HG03354 (cell line): ENCODE results near the gene TSKU.
"Not testable (repeated sequence)": the region's sequence is repeated elsewhere in the genome, so short reads cannot be mapped to it uniquely, and the experiment has no call there.

ENCODE experiments used
- ATAC-seq: cut with Tn5 transposase; IDR thresholded peaks from one replicate; pipeline ENCODE4 v1.9.1; 2021; ENCODE audit warnings: mild to moderate bottlenecking; ENCODE audit not compliant: unreplicated experiment, poor library complexity, severe bottlenecking

The TSKU gene, protein sequence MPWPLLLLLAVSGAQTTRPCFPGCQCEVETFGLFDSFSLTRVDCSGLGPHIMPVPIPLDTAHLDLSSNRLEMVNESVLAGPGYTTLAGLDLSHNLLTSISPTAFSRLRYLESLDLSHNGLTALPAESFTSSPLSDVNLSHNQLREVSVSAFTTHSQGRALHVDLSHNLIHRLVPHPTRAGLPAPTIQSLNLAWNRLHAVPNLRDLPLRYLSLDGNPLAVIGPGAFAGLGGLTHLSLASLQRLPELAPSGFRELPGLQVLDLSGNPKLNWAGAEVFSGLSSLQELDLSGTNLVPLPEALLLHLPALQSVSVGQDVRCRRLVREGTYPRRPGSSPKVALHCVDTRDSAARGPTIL

DNA sequence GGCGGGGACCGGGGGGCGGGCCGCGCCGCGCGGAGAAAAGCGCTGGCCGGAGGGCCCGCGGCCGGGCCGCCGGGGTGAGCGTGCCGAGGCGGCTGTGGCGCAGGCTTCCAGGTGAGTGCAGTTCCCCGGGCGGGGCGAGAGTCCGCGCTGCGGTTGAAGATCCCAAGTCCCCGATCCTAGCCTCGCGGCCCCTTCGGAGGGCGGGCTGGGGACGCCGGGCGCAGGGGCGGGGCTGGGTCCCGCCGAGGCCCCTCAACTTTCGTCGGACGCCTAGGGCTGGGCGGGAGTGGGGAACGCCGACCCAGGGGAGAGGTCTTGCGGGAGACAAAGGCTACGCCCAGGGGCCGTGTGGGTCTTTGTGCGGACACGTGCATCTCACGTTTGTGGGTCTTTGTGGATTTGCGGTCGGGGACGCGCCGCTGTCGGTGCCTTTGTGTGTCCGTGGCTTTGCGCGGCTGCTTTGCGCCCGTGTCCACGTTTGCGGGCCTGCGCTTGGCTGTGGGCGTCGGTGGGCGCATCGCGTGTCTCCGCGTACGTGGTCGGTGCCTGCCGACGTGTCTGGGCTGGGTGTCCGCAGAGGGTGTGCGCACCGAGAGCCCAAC lies at the start of gene TSKU:
TSS of gene TSKU (plus strand) at position 63 of the 602 bp plus-strand sequence. CDS start 12,261 bp downstream, outside the sequence.
- no peak for ATAC-seq

- ATAC-seq: not testable (repeated sequence)
These were observed 49.2 kb upstream of the TSKU start for GRCh38 chr11:76733906-76734305.

- no peak for ATAC-seq
These were observed 48.4 kb upstream of the TSKU start for GRCh38 chr11:76734456-76735420.

DNA sequence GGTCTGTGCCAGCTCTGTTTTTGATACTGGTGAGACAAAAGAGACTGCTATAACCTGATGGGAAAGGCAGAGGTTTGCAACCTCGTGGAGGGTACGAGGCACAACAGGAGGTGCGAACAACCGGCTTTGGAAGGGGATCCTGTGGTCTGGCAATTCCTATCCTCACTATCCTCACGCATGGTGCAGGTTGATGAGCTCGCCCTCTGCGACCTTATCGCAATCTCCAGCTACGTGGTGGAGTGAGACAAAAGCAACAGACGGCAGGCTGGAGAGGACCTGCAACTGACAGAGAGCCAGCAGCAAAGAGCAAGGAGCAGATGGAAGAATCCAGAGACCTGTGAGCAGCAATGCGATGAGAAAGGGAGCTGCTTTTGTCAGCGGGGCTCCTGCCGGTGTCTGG lies 47.3 kb upstream of the TSKU start:
- no peak for ATAC-seq

DNA sequence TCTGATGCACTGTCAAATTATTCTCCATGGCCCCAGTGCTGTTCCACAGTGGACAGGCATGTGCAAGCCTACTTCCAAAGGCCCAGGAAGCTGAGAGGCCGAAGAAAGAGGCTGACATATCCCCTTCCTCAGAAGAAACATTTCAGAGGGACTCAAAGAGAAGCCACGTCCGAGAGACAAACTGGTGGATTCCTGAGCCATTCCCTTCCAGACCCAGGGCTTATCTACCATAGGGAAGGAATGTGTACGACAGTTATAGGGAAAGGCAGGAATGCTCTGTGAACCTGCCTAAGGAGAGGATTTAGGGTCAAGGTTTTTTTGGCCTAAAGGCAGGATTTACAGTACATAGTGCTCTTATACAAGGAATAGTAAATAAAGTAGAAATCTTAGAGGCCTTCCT lies 46.9 kb upstream of the TSKU start:
- ATAC-seq: no peak

- no peak for ATAC-seq
These were observed 46.2 kb upstream of the TSKU start for GRCh38 chr11:76736773-76737495.

- no peak for ATAC-seq
These were observed 44.4 kb upstream of the TSKU start for GRCh38 chr11:76738618-76739240.

DNA sequence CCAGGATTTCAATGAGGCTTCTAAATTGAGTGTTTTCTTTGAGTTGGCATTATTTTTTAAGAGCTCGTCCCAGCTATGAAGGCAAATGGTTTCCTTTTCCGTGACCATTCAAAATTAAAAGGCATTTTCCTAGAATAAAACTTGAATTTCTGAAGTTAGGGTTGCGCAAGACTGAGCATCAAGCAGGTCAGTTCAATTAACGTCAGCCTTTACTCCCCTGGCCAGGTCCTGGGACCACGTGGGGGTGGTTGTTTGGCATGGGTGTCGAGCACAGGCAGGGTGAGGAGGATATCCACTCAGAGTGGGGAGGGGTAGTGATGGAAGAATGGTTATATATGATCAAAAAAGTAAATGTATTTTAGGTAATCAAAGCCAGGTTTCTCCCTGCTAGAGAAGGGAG lies 43.4 kb upstream of the TSKU start:
- no peak for ATAC-seq

- ATAC-seq: no peak
These were observed 42.4 kb upstream of the TSKU start for GRCh38 chr11:76740772-76741171.

- ATAC-seq: no peak
These were observed 40.3 kb upstream of the TSKU start for GRCh38 chr11:76742902-76743301.

DNA sequence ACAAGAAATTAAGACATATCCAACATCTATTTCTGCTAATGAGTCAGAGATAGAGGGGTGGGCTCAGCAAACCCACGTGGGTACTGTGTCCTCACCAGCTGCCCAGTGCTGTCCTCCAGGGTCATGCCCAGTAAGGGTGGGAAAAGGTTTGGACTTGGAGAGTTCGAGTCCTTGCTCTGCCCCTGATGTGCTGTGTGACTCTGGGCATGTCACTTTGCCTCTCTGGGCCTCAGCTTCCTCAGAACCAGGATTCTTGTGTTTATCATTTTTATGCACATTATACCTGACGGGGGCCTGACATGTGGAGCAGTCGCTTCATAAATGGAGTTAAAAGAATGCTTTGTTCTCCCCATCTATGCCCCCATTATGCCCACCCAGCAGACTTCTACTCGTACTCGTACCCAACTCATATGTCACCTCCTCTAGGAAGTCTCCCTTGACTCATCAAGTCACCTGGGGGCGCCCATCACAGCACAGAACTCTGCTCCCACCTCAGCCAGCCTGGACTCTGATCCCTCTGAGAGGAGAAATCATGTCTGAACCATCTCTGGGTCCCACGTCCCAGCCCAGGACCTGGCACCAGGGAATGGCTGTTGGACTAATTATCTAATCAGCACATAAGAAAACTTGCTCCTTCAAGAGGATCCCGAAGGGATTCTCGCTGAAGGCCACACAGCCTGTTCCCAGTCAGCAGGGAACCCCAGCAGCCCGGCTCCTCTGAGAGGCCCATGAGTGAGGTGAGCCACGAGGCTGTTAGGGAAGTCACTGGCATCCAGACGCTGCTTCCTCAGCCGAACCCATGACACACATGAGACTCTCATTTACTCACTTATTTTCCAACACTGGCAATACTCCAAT lies 38.7 kb upstream of the TSKU start:
- no peak for ATAC-seq

GRCh38 chr11:76745044-76745376 lies 38.1 kb upstream of the TSKU start:
- no peak for ATAC-seq

GRCh38 chr11:76745561-76746207 lies 37.5 kb upstream of the TSKU start:
- no peak for ATAC-seq

DNA sequence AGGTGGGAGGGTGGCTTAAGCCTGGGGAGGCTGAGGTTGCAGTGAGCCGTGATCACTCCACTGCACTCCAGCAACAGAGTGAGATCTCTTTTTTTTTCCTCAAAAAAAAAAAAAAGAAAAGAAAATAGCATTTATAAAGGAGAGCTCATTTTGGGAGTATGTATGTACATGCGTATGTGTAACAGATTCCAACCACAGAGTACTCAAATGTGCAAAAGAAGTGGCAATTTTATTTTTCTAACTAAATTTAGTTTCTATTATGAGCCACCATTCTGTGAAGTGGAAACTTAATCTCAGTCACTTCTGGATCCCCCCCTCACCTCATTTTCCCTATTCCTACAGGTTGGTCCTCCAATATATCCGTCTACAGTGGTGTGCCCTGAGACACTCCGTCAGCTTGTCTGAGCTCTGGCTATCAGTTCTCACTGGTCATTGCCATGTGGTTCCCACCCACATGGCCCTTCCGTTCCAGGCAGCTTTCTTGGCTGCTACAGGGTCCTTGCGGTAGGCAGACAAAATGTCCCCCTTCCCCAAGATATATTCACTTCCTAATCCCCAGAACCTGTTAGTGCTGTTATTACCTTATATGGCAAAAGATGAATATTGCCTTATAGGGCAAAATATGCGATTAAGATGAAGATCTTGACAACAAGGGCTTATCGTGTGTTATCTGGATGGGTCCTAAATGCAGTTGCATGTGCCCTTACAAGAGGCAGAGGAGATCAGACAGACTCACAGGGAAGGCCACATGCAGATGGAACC lies 35.8 kb upstream of the TSKU start:
- no peak for ATAC-seq

DNA sequence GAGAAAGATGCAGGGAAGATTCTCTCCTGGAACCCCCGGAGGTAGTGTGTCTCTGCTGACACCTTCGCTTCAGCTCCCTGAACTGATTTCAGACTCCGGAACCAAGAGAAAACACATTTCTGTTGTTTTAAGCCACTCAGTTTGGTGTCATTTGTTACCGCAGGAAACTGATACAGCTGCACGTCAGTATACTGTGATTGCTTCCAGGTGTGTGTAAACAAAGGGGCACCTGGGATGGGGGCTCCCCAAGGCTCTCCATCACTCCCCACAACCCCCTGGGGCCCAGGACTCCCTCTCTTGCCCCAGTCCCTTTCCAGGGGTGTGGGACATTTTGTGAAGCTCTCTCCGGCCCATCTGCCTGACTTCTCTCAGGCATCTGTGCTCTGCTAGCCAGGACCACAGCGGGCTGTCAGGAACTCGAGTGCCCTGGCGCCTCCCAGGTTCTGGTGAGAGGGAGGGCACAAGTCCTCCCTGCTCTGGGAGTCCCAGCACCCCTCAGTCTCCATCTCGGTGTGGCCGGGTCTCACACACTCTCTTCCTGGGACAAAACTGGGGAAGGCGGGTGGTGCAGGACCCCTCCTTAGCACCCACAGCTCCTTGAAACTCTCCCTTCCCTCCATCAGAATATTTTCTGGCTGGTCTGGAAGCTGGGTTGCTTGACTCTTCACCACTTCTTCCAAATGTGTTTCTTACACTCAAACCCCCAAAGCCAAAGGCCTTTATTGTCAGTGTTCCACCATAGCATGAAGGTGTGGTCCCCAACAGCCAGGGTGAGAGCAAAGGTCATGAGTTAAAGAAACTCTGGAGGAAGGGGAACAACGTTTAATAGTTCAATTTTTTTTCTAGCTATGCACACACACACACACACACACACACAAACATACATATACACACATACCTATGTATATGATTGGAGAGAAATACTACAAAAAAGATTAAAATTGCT lies 35.0 kb upstream of the TSKU start:
- no peak for ATAC-seq

- no peak for ATAC-seq
These were observed 34.2 kb upstream of the TSKU start for GRCh38 chr11:76748948-76749347.
